ENCODE results near the gene AKAP13.

The AKAP13 gene

GRCh38 chr15:85718271-85718971, 338.0 kb downstream of the AKAP13 start:
- DNase-seq, result no peak

GRCh38 chr15:85718981-85719380, 338.6 kb downstream of the AKAP13 start:
- no peak for DNase-seq

GRCh38 chr15:85722374-85723152, 342.2 kb downstream of the AKAP13 start:
- no peak for DNase-seq

- DNase-seq, result no peak
Observed at GRCh38 chr15:85723960-85724945, 343.9 kb downstream of the AKAP13 start.

- no peak for DNase-seq
Observed at GRCh38 chr15:85725019-85725418, 344.6 kb downstream of the AKAP13 start.

GRCh38 chr15:85725564-85725963, 345.2 kb downstream of the AKAP13 start:
- DNase-seq, result no peak

- DNase-seq, result no peak
Observed at GRCh38 chr15:85726454-85726853, 346.1 kb downstream of the AKAP13 start.

- DNase-seq, result no peak
Observed at GRCh38 chr15:85727068-85727467, 346.7 kb downstream of the AKAP13 start.

- DNase-seq, result no peak
Observed at GRCh38 chr15:85730001-85730820, 349.8 kb downstream of the AKAP13 start.

GRCh38 chr15:85733416-85733815, 353.0 kb downstream of the AKAP13 start:
- DNase-seq, result no peak

GRCh38 chr15:85737061-85737460, 356.7 kb downstream of the AKAP13 start:
- DNase-seq, result no peak

- DNase-seq, result no peak
Observed at GRCh38 chr15:85741021-85741421, 360.6 kb downstream of the AKAP13 start.

- no peak for DNase-seq
Observed at GRCh38 chr15:85741662-85742061, 361.3 kb downstream of the AKAP13 start.

- DNase-seq, result no peak
Observed at GRCh38 chr15:85742186-85742821, 361.9 kb downstream of the AKAP13 start.

GRCh38 chr15:85743392-85744055, 363.1 kb downstream of the AKAP13 start:
- DNase-seq, result no peak

- peak; percentile 43 for DNase-seq
Observed at GRCh38 chr15:85744579-85744978, 364.2 kb downstream of the AKAP13 start.

GRCh38 chr15:85745023-85745422, 364.6 kb downstream of the AKAP13 start:
- DNase-seq, result no peak

GRCh38 chr15:85745525-85746150, 365.2 kb downstream of the AKAP13 start:
- DNase-seq, result peak; percentile 42

- no peak for DNase-seq
Observed at GRCh38 chr15:85746641-85747040, 366.2 kb downstream of the AKAP13 start.

GRCh38 chr15:85748176-85748575, 367.8 kb downstream of the AKAP13 start:
- DNase-seq, result no peak

GRCh38 chr15:85748729-85749128, 368.3 kb downstream of the AKAP13 start:
- DNase-seq, result no peak
